VCaP (cell line): Measurements from ENCODE around the gene C11orf98.
A peak's percentile ranks its signal among the peaks of the same experiment; 100 is the strongest.

Source experiments
- H3K27ac ChIP-seq: fragments of 450-650 bp; 2 replicates; pipeline ENCODE4 v1.5.1; 2017
- CTCF ChIP-seq: fragments of 450-650 bp; conservative IDR thresholded peaks from 2 replicates; pipeline ENCODE4 v1.5.1; 2017; ENCODE audit warnings: mild to moderate bottlenecking, moderate library complexity

Gene C11orf98

GRCh38 chr11:62613291-62613778 is 51.7 kb downstream of the C11orf98 start:
- H3K27ac ChIP-seq = peak overlapping the region; percentile 87

More at GRCh38 chr11:62613291-62613778, 51.7 kb downstream of the C11orf98 start:
- no peak for TF ChIP-seq CTCF
